ENCODE results near the gene OR9Q2. TPM values are rescaled to one million over a fixed set of nuclear protein-coding genes. Genes with fewer than 3 reads are reported as not detected.
A peak's percentile ranks its signal among the peaks of the same experiment; 100 is the strongest.

OR9Q2 gene
- total and polyA plus RNA-seq, 2 of the 13 experiments (the other 11 are each of a cell fraction or from before 2014, with no cell fraction given): not detected

- TF ChIP-seq ETV6 (CRISPR knock-in tag; conservative IDR thresholded peaks at IDR 0.05): 0 out of 2 replicates have a peak, but pooled peaks have one; percentile 52
- no peak for TF ChIP-seq ZNF143 (CRISPR knock-in tag; IDR thresholded peaks at IDR 0.05)
- no peak for TF ChIP-seq NFATC3 (CRISPR knock-in tag; IDR thresholded peaks at IDR 0.05)
- TF ChIP-seq, protein P1, sequence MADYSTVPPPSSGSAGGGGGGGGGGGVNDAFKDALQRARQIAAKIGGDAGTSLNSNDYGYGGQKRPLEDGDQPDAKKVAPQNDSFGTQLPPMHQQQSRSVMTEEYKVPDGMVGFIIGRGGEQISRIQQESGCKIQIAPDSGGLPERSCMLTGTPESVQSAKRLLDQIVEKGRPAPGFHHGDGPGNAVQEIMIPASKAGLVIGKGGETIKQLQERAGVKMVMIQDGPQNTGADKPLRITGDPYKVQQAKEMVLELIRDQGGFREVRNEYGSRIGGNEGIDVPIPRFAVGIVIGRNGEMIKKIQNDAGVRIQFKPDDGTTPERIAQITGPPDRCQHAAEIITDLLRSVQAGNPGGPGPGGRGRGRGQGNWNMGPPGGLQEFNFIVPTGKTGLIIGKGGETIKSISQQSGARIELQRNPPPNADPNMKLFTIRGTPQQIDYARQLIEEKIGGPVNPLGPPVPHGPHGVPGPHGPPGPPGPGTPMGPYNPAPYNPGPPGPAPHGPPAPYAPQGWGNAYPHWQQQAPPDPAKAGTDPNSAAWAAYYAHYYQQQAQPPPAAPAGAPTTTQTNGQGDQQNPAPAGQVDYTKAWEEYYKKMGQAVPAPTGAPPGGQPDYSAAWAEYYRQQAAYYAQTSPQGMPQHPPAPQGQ (CRISPR knock-in tag; IDR thresholded peaks at IDR 0.05; ENCODE audit: borderline replicate concordance): no peak
- no peak for TF ChIP-seq SP1 (IDR thresholded peaks at IDR 0.05)
- no peak; the same call in 1 of the 2 replicates for TF ChIP-seq SP1 (CRISPR knock-in tag; IDR thresholded peaks at IDR 0.05)
- TF ChIP-seq, protein P2, sequence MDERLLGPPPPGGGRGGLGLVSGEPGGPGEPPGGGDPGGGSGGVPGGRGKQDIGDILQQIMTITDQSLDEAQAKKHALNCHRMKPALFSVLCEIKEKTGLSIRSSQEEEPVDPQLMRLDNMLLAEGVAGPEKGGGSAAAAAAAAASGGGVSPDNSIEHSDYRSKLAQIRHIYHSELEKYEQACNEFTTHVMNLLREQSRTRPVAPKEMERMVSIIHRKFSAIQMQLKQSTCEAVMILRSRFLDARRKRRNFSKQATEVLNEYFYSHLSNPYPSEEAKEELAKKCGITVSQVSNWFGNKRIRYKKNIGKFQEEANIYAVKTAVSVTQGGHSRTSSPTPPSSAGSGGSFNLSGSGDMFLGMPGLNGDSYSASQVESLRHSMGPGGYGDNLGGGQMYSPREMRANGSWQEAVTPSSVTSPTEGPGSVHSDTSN (CRISPR knock-in tag; IDR thresholded peaks at IDR 0.05): no peak
- peak; percentile 76 for TF ChIP-seq TCF7L2 (IDR thresholded peaks at IDR 0.05; ENCODE audit: low read depth, low read length)
- TF ChIP-seq, protein P3, sequence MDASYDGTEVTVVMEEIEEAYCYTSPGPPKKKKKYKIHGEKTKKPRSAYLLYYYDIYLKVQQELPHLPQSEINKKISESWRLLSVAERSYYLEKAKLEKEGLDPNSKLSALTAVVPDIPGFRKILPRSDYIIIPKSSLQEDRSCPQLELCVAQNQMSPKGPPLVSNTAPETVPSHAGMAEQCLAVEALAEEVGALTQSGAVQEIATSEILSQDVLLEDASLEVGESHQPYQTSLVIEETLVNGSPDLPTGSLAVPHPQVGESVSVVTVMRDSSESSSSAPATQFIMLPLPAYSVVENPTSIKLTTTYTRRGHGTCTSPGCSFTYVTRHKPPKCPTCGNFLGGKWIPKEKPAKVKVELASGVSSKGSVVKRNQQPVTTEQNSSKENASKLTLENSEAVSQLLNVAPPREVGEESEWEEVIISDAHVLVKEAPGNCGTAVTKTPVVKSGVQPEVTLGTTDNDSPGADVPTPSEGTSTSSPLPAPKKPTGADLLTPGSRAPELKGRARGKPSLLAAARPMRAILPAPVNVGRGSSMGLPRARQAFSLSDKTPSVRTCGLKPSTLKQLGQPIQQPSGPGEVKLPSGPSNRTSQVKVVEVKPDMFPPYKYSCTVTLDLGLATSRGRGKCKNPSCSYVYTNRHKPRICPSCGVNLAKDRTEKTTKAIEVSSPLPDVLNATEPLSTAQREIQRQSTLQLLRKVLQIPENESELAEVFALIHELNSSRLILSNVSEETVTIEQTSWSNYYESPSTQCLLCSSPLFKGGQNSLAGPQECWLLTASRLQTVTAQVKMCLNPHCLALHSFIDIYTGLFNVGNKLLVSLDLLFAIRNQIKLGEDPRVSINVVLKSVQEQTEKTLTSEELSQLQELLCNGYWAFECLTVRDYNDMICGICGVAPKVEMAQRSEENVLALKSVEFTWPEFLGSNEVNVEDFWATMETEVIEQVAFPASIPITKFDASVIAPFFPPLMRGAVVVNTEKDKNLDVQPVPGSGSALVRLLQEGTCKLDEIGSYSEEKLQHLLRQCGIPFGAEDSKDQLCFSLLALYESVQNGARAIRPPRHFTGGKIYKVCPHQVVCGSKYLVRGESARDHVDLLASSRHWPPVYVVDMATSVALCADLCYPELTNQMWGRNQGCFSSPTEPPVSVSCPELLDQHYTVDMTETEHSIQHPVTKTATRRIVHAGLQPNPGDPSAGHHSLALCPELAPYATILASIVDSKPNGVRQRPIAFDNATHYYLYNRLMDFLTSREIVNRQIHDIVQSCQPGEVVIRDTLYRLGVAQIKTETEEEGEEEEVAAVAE (CRISPR knock-in tag; IDR thresholded peaks at IDR 0.05; ENCODE audit: borderline replicate concordance): 0 out of 2 replicates have a peak, but pooled peaks have one; percentile 72
- TF ChIP-seq SMYD3 (CRISPR knock-in tag; IDR thresholded peaks at IDR 0.05): 0 out of 2 replicates have a peak, but pooled peaks have one; percentile 54
- no peak for TF ChIP-seq SCMH1 (CRISPR knock-in tag; IDR thresholded peaks at IDR 0.05; ENCODE audit: borderline replicate concordance)
- TF ChIP-seq THYN1 (CRISPR knock-in tag; IDR thresholded peaks at IDR 0.05; ENCODE audit: borderline replicate concordance, low read depth): no peak
- no peak for TF ChIP-seq GLMP (CRISPR knock-in tag; IDR thresholded peaks at IDR 0.05; ENCODE audit: borderline replicate concordance)
- no peak for TF ChIP-seq NFIB (CRISPR knock-in tag; IDR thresholded peaks at IDR 0.05; ENCODE audit: borderline replicate concordance)
- TF ChIP-seq SIN3A (IDR thresholded peaks at IDR 0.05; ENCODE audit: borderline replicate concordance, low read depth, low read length): no peak
- no peak for TF ChIP-seq CSRNP2 (CRISPR knock-in tag; conservative IDR thresholded peaks at IDR 0.05; ENCODE audit: low read depth)
- TF ChIP-seq NR1H2 (CRISPR knock-in tag; IDR thresholded peaks at IDR 0.05; ENCODE audit: borderline replicate concordance, low read depth): no peak
Measured at GRCh38 chr11:58165504-58166106, 23.3 kb upstream of the OR9Q2 start (continued).

Data from HepG2 (cell line).